ENCODE measurements around the gene AIFM2. TPM values are rescaled to one million over a fixed set of nuclear protein-coding genes. Genes with fewer than 3 reads are reported as not detected.

The AIFM2 gene
- total RNA-seq, 1 donor from 2014 or later, result 12.4 TPM

Other genes with a start within 250 kb of the AIFM2 start
- gene MACROH2A2, start 80.0 kb downstream of the AIFM2 start, total RNA-seq, result 29.0 TPM
- gene TYSND1, start 13.9 kb upstream of the AIFM2 start, total RNA-seq, result 22.2 TPM
- gene SAR1A, start 37.7 kb upstream of the AIFM2 start, total RNA-seq, result 116 TPM
- gene PPA1, start 100.6 kb upstream of the AIFM2 start, total RNA-seq, result 125 TPM
- gene NPFFR1, start 151.2 kb upstream of the AIFM2 start, total RNA-seq, result 0.05 TPM
- gene LRRC20, start 249.8 kb upstream of the AIFM2 start, total RNA-seq, result 5.4 TPM

Measured in ureter (tissue), 1 donor.